ENCODE results near the gene CYB5D1. TPM values are rescaled to one million over a fixed set of nuclear protein-coding genes. Genes with fewer than 3 reads are reported as not detected.

CYB5D1 gene
- total RNA-seq, 4 donors from 2014 or later: 7.0 to 14.1 (median 9.1) TPM

DNA sequence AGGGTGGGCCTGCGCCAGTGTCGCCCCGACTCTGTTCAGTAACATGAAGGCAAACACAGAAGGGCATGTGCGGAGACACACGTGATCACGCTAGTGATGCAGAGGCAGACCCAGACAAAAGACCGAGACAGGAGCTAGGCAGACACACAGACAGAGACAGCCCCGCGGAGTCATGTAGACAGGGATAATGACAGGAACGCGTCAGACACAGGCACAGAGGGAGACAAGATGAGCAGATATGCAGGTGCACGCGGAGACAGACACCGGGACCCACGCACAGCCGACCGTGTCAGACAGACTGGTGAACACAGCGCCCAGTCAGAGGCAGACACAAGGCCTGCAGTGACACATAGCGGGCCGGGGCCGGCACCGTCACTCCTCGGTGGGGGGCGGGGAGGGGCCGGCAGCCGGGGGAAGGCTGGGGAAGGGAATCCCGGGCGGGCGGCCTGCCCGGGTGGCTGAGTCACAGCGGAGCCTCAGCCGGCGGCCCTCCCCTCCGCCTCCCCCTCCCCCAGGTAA, 16.3 kb upstream of the CYB5D1 start:
- TF ChIP-seq, protein P1, sequence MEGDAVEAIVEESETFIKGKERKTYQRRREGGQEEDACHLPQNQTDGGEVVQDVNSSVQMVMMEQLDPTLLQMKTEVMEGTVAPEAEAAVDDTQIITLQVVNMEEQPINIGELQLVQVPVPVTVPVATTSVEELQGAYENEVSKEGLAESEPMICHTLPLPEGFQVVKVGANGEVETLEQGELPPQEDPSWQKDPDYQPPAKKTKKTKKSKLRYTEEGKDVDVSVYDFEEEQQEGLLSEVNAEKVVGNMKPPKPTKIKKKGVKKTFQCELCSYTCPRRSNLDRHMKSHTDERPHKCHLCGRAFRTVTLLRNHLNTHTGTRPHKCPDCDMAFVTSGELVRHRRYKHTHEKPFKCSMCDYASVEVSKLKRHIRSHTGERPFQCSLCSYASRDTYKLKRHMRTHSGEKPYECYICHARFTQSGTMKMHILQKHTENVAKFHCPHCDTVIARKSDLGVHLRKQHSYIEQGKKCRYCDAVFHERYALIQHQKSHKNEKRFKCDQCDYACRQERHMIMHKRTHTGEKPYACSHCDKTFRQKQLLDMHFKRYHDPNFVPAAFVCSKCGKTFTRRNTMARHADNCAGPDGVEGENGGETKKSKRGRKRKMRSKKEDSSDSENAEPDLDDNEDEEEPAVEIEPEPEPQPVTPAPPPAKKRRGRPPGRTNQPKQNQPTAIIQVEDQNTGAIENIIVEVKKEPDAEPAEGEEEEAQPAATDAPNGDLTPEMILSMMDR (IDR thresholded peaks at IDR 0.05): peak in 1 of 3 donors; percentile 32
- TF ChIP-seq POLR2A (IDR thresholded peaks at IDR 0.05): no peak
- 1 to 2% methylated on average over 26 to 34 of the region's 34 CpGs for WGBS, 2 donors
- DNase-seq (ENCODE audit: low spot score in 2 of 2): peak; percentile 79 to 98
- peak overlapping the region; percentile 55 for H3K4me3 ChIP-seq (ENCODE audit: low read depth, poor library complexity, severe bottlenecking)
- intact Hi-C loops (cut with DNase I; ENCODE audit: low total_unique reads): no loop called here

DNA sequence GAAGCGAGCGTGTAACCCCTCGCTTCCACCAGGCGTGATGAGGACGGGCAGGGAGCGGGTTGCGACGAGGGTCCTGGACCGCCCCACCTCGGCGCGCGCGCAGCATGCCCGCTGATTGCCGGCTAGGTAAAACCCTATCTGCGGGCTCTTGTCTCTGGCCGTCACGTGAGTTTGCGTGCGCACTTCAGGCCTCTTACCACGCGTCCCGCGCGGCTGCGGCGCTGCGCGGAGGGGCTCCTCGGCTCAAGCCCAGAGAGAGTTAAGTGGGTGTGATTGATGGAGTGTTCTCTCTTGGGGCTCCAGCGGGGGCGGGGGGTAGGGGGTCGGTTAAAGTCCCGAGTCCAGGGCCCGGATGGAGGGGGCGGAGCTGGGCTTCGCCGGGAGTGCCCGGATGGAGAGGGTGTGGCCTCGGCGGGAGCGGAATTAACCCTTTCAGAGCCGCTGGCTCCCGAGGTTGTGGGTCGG, 15.9 kb upstream of the CYB5D1 start:
- no peak for TF ChIP-seq POLR2A (IDR thresholded peaks at IDR 0.05)
- TF ChIP-seq, protein P1 (IDR thresholded peaks at IDR 0.05): no peak
- peak; percentile 88 to 99 for DNase-seq (ENCODE audit: low spot score in 2 of 2)
- H3K4me3 ChIP-seq (ENCODE audit: low read depth, poor library complexity, severe bottlenecking): peak overlapping the region; percentile 55
- intact Hi-C loops (cut with DNase I; ENCODE audit: low total_unique reads): no loop called here
- WGBS, 2 donors: 0% methylated on average over 20 to 46 of the region's 46 CpGs

DNA sequence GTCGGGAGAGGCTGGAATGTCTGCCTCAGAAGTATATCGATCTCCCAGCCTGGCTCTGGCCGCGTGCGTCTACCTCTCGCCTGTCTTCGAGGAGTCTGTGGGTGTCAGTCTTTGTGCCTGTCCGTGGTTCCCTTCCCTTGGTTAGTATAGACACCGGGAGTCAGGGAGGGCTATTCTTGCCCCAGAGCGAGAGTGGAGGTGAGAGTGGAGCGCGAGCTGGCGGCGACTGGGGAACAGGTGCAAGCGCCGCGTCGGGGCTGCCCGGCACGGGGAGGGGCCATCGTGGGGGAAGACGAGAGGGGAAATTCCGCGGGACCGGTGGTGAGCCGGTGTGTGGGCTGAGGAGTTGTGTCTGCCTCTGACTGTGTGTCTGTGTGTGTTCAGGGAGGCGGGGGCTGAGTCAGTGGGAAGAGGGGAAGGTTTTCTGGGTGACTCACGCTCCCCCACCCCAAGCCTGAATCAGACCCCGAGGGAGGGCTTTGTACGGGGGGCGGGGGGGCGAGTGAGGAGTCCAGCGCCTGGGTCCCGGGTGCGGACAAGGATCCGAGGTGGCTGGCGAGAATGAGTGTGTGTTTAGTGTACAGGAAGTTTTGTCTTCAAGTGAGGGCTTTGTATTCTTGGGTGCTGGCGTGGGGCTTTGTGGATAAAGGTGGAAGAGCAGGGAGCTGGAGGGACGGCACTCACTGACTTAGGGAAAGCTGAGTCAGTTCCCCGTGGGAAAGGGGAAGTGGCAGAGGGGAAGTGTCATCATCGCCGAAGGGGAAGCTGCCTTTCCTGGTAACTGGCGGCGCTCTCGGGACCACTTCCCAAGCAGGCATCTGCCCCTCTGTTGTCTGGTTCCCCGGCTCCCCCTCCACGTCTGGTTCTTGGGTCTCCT, 15.2 kb upstream of the CYB5D1 start:
- intact Hi-C loops (cut with DNase I; ENCODE audit: low total_unique reads): no loop called here
- TF ChIP-seq, protein P1 (IDR thresholded peaks at IDR 0.05): no peak
- TF ChIP-seq POLR2A (IDR thresholded peaks at IDR 0.05): no peak
- 0 to 1% methylated on average over 45 to 47 of the region's 47 CpGs for WGBS, 2 donors
- peak overlapping the region; percentile 55 for H3K4me3 ChIP-seq (ENCODE audit: low read depth, poor library complexity, severe bottlenecking)
- peak; percentile 82 to 96 for DNase-seq (ENCODE audit: low spot score in 2 of 2)

DNA sequence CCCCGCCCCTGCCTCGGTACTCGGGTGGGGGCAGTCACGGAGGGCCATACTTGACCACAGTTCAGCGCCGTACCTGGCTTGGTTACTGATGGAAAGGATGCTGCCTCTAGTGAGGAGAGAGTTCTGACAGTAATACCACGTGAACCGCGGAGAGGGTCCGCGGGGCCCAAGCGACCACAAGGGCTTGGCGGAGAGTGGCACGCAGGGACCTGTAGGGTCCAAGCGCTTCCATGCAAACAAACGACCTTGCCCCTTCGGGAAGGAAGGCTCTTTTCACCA, 14.6 kb upstream of the CYB5D1 start:
- intact Hi-C loops (cut with DNase I; ENCODE audit: low total_unique reads): no loop called here
- H3K4me3 ChIP-seq (ENCODE audit: low read depth, poor library complexity, severe bottlenecking): peak overlapping the region; percentile 55
- DNase-seq (ENCODE audit: low spot score in 2 of 2): no peak
- TF ChIP-seq, protein P1 (IDR thresholded peaks at IDR 0.05): no peak
- TF ChIP-seq POLR2A (IDR thresholded peaks at IDR 0.05): no peak
- 0% methylated on average over 17 of the region's 17 CpGs for WGBS, 2 donors

DNA sequence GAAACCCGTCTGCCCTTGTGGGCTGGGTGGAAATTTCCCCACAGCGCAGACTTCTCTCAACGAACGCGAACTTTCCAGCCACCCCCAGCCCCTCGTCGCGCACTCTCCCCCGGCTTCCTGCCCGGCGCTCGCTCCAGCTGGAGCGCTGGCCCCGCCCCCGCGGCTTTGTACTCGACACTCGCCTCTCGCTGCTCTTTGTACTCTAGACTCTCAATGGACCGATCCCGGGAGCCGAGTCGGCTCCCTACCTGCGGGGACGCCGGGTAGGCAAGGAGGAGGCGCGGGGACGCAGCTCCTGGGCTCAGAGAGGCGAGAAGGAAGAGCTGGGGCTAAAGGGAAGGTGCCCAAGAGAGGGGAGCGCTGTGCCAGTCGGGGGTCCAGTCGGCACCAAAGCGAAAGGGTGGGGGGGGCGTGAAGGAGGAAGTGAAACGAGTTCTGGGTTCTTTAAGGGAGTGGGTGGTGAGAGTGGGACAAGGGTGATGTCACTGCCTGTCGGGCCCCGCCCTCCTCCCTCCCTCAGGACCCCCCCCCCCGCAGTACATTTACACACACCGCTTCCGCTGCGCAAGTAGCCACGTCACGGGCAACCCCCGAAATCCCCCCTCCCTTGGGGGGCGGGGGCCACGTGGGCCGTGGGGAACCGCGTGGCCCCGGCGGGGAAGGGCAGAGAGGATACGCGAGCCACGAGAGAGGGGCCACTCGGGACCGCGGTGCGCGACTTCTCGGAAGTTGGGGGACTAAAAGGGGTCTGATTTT, 14.1 kb upstream of the CYB5D1 start:
- WGBS, 2 donors: 1% methylated on average over 57 to 61 of the region's 61 CpGs
- no peak for TF ChIP-seq POLR2A (IDR thresholded peaks at IDR 0.05)
- TF ChIP-seq, protein P1 (IDR thresholded peaks at IDR 0.05): no peak
- DNase-seq (ENCODE audit: low spot score in 2 of 2): peak; percentile 62 to 96
- intact Hi-C loops (cut with DNase I; ENCODE audit: low total_unique reads): no loop called here
- H3K4me3 ChIP-seq (ENCODE audit: low read depth, poor library complexity, severe bottlenecking): peak overlapping the region; percentile 55
